Effector memory CD4-positive, alpha-beta T cell (primary cell): ENCODE data around the gene PCSK2.

Source experiments
- DNase-seq, 3 donors: peaks; one replicate each; pipeline ENCODE4 v3.0.0-alpha.2; 2020
- H3K27ac ChIP-seq: 2 replicates; pipeline ENCODE4 v1.7.0; 2013; ENCODE audit warnings: mild to moderate bottlenecking, low read length, moderate library complexity; ENCODE audit not compliant: insufficient read depth, poor library complexity, severe bottlenecking
- H3K27me3 ChIP-seq: replicated peaks from 2 replicates; pipeline ENCODE4 v1.7.0; 2013; ENCODE audit warnings: mild to moderate bottlenecking, low read length; ENCODE audit not compliant: insufficient read depth, control insufficient read depth, poor library complexity, severe bottlenecking
- H3K36me3 ChIP-seq: 2 replicates; pipeline ENCODE4 v1.7.0; 2013; ENCODE audit warnings: mild to moderate bottlenecking, low read length, moderate library complexity; ENCODE audit not compliant: control insufficient read depth, insufficient read depth
- H3K4me1 ChIP-seq: 2 replicates; pipeline ENCODE4 v1.7.0; 2013; ENCODE audit warnings: low read length, mild to moderate bottlenecking; ENCODE audit not compliant: control insufficient read depth, insufficient read depth, poor library complexity, severe bottlenecking
- H3K4me3 ChIP-seq: 2 replicates; pipeline ENCODE4 v1.7.0; 2013; ENCODE audit warnings: low read length, low read depth, mild to moderate bottlenecking; ENCODE audit not compliant: insufficient read depth, poor library complexity, severe bottlenecking
- H3K9me3 ChIP-seq: 2 replicates; pipeline ENCODE4 v1.7.0; 2013; ENCODE audit warnings: mild to moderate bottlenecking, low read length, moderate library complexity; ENCODE audit not compliant: control insufficient read depth

The PCSK2 gene

DNA sequence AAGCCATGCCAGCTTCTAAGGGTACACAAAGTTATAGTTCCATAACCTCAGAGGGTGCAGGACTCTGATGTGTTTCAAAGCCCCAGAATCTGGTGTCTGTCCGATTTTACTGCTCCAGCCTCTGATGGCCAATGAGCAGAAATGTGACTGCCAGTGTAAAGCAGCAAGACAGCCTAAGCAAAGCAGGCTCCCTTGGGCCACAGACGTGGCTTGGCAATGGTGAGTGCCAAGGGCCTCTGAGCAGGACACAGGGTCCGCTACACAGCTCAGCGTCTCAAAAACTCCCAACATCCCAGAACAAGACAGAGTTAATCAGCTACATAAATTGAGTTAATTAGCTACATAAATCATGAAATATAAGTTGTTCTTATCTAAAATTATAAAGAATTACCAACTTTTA is 69.2 kb downstream of the PCSK2 start:
- Histone ChIP-seq H3K9me3 (no peaks in the 10 kb centered on the region), H3K36me3 (no peaks in the 10 kb centered on the region), H3K4me1 (no peaks in the 10 kb centered on the region), H3K27ac (no peak overlapping the region), H3K4me3 (no peak overlapping the region), H3K27me3 (no peaks in the 10 kb centered on the region)
- no peak for DNase-seq

DNA sequence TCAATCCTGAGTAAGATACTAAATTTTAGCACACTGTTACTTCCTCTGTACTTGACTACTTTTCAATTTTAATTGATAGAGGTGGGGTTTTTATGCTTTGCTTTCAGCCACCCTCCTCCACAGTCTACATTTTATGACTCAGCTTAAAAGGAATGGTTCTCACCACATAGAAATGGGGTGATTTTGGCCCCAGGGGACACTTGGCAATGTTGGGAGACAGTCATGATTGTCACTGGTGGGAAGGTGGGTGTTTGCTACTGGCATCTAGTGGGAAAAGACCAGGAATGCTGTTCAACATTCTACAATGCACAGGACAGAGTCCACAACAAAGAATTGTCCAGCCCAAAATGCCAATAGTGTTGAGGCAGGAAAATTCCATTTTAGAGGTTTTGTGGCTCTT is 71.3 kb downstream of the PCSK2 start:
- H3K27ac ChIP-seq: no peak overlapping the region
- H3K4me3 ChIP-seq: no peak overlapping the region
- no peaks in the 10 kb centered on the region for H3K36me3 ChIP-seq
- no peaks in the 10 kb centered on the region for H3K4me1 ChIP-seq
- H3K27me3 ChIP-seq: no peaks in the 10 kb centered on the region
- H3K9me3 ChIP-seq: no peaks in the 10 kb centered on the region
- DNase-seq: no peak

GRCh38 chr20:17298751-17299150 is 71.9 kb downstream of the PCSK2 start:
- Histone ChIP-seq H3K27ac (no peak overlapping the region), H3K4me3 (no peak overlapping the region), H3K36me3 (no peaks in the 10 kb centered on the region), H3K4me1 (no peaks in the 10 kb centered on the region), H3K9me3 (no peaks in the 10 kb centered on the region), H3K27me3 (no peaks in the 10 kb centered on the region)
- DNase-seq: no peak

DNA sequence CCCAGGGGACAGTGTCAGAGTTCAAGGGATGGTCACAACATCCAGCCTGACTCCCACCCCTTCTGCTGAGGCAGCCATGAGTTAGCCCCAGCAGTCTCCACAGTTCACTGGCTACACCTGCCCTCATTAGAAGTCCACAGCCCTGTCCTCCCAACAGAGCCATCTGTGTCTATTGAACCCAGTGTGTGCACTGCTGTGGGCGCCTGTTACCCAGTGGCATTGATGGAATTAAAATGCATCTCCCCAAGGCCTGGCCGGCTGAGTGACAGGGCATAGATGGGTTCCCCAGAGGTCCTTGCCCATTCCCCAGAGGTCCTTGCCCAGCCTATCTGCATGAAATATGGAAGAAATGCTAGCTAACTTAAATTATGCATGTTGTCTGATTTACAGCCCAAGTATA is 73.3 kb downstream of the PCSK2 start:
- Histone ChIP-seq H3K36me3 (no peaks in the 10 kb centered on the region), H3K27ac (no peak overlapping the region), H3K9me3 (no peaks in the 10 kb centered on the region), H3K27me3 (no peaks in the 10 kb centered on the region), H3K4me3 (no peak overlapping the region), H3K4me1 (no peaks in the 10 kb centered on the region)
- no peak for DNase-seq

- no peak overlapping the region for H3K27ac ChIP-seq
- H3K36me3 ChIP-seq: no peaks in the 10 kb centered on the region
- DNase-seq: no peak
Observed at GRCh38 chr20:17304774-17305173, 77.9 kb downstream of the PCSK2 start.

GRCh38 chr20:17306427-17306826 is 79.6 kb downstream of the PCSK2 start:
- Histone ChIP-seq H3K9me3 (no peaks in the 10 kb centered on the region), H3K4me3 (no peak overlapping the region), H3K27me3 (no peaks in the 10 kb centered on the region), H3K36me3 (no peaks in the 10 kb centered on the region), H3K27ac (no peak overlapping the region), H3K4me1 (no peaks in the 10 kb centered on the region)
- DNase-seq: no peak

More at GRCh38 chr20:17304774-17305173, 77.9 kb downstream of the PCSK2 start:
- H3K4me3 ChIP-seq: no peak overlapping the region
- H3K9me3 ChIP-seq: no peaks in the 10 kb centered on the region
- H3K4me1 ChIP-seq: no peaks in the 10 kb centered on the region
- H3K27me3 ChIP-seq: no peaks in the 10 kb centered on the region

- H3K27ac ChIP-seq: no peak overlapping the region
- H3K36me3 ChIP-seq: no peaks in the 10 kb centered on the region
- no peak for DNase-seq
- peaks cover 6% of the 10 kb centered on the region for H3K27me3 ChIP-seq
- no peaks in the 10 kb centered on the region for H3K4me1 ChIP-seq
- no peak overlapping the region for H3K4me3 ChIP-seq
- H3K9me3 ChIP-seq: no peaks in the 10 kb centered on the region
Observed at GRCh38 chr20:17314264-17314663, 87.4 kb downstream of the PCSK2 start.

DNA sequence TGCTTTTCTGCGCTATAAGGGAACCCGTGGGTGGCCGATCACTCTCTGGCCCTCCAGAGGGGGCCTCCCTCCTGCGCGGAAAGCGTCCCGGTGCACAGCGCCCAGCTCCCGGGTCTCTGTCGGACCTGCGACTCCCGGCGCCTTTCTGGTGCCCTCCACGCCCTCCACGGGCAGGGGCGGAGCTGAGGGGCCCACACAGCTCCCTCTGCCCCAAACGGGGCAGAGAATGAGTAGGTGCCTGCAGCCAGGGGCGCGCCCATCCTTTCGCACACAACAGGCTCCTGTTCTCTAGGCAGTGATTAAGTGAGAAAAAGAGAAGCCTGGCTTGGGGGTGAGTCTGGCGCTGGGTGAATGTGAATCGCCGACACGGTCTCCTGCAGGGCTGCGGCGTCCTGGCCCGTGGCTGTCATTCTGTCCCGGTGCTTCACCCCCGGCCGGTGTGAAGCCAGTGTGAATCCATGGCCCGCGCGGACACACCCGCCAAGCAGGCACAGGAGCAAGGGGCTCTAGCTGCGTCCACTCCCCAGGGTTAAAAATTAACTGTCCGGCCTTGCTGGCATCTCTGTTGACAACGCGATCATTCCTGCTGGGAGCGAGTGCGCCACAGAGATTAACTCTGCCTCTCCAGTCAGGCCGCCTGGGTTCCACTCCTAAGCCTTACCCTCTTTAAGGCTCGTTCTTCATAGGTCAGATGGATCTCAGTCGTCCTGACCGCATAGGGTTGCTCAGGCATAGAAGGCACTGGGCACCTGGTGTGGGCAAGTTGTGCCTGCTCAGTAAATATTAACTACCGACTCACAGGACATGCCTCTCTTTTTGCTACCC is 88.8 kb downstream of the PCSK2 start:
- H3K27ac ChIP-seq: no peak overlapping the region
- no peak for DNase-seq
- H3K4me3 ChIP-seq: no peak overlapping the region
- H3K36me3 ChIP-seq: no peaks in the 10 kb centered on the region
- no peaks in the 10 kb centered on the region for H3K9me3 ChIP-seq
- peaks cover 6% of the 10 kb centered on the region for H3K27me3 ChIP-seq
- H3K4me1 ChIP-seq: no peaks in the 10 kb centered on the region

DNA sequence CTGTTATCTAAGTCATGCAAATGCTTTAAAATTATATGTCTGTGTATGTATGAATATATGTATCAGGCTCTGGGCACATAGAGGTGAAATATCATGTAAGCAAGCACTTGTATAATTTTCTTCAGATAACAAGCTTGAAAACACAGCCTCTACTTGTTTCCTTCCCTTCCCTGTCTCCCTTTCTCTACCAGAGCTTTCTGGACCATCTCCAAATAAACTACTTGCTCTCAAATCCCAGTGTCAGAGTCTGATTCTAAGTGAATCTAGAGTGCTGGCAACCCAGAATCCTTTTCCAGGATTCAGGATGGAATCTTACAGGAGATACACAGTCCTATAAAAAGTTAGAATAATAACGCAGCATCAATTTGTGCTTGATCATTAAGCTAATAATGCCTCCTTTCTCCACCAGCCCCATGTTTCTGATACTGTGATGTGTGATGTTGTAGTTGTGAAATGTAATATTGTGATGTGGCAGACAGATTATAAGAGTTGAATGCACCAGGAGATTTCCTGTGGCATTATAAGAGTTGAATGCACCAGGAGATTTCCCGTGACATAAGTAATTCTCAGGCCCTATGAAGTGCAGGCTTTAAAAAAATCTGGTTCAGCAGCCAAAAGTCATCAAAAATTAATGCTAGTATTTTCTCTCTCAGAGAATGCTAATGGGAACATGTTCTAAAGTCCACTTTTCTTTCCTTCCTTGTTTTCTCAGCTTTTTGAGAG is 89.6 kb downstream of the PCSK2 start:
- H3K27me3 ChIP-seq: peaks cover 6% of the 10 kb centered on the region
- DNase-seq: no peak
- H3K4me1 ChIP-seq: no peaks in the 10 kb centered on the region
- H3K27ac ChIP-seq: no peak overlapping the region
- H3K36me3 ChIP-seq: no peaks in the 10 kb centered on the region
- no peak overlapping the region for H3K4me3 ChIP-seq
- no peaks in the 10 kb centered on the region for H3K9me3 ChIP-seq

DNA sequence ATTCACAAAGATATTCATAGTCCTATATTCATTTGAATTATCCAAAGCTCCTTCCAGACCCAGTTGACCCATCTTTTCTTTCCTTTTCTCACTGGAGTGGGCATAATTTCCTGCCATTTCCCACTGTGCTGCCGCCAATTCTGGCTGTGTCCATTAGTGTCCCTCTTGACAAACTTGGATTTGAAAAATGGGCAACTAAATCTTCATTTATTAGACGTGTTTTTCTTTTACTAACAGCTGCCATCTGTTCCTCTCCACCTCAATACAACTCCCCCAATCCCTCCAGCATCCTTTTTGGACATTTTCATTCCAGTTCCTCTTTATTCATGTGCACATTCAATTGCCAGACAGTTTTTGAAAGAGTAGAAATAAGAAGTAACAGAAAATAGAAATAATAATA is 90.5 kb downstream of the PCSK2 start:
- Histone ChIP-seq H3K4me3 (no peak overlapping the region), H3K4me1 (no peaks in the 10 kb centered on the region), H3K27me3 (peaks cover 6% of the 10 kb centered on the region), H3K36me3 (no peaks in the 10 kb centered on the region), H3K9me3 (no peaks in the 10 kb centered on the region), H3K27ac (no peak overlapping the region)
- DNase-seq: no peak
